ENCODE data around the gene OR9Q1. TPM values are rescaled to one million over a fixed set of nuclear protein-coding genes. Genes with fewer than 3 reads are reported as not detected.

The OR9Q1 gene
- total RNA-seq, 2 donors from 2014 or later = not detected

- H3K9me3 ChIP-seq (ENCODE audit: control insufficient read depth, low read length, poor library complexity, severe bottlenecking) = no peaks in the 10 kb centered on the region
- no peak for DNase-seq
- Mint-ChIP-seq H3K36me3 (ENCODE audit: low read depth) (no peaks in the 10 kb centered on the region), H3K27me3 (peaks cover 10% of the 10 kb centered on the region), H3K4me3 (no peak overlapping the region), H3K27ac (no peak overlapping the region), H3K4me1 (no peaks in the 10 kb centered on the region)
- ATAC-seq = no peak
These were observed 32.2 kb downstream of the OR9Q1 start for GRCh38 chr11:58055806-58056401.

DNA sequence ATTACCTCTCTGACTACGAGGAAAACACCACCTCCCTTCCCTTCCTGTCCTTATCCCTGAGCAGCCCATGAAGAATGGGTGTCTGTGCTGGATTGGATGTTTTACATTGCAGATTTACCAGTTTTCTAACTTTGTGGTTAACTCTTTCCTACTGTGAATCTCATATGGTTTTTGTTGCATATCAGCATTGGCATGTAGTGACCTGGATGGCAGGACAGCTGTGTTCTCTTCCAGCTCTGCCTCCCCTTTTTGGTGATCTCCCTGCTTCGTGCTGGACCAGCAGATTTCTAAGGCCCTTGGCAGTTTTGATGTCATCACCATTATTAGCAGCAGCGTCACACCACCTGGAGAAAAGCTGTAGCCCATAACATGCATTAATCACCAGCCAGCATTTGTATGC, 33.8 kb downstream of the OR9Q1 start:
- no peaks in the 10 kb centered on the region for H3K9me3 ChIP-seq (ENCODE audit: control insufficient read depth, low read length, poor library complexity, severe bottlenecking)
- no peaks in the 10 kb centered on the region for H3K36me3 Mint-ChIP-seq (ENCODE audit: low read depth)
- ATAC-seq (no peak), DNase-seq (no peak)
- no peak overlapping the region for H3K27ac Mint-ChIP-seq
- H3K27me3 Mint-ChIP-seq = peaks cover 15% of the 10 kb centered on the region
- H3K4me1 Mint-ChIP-seq = no peaks in the 10 kb centered on the region
- no peak overlapping the region for H3K4me3 Mint-ChIP-seq

DNA sequence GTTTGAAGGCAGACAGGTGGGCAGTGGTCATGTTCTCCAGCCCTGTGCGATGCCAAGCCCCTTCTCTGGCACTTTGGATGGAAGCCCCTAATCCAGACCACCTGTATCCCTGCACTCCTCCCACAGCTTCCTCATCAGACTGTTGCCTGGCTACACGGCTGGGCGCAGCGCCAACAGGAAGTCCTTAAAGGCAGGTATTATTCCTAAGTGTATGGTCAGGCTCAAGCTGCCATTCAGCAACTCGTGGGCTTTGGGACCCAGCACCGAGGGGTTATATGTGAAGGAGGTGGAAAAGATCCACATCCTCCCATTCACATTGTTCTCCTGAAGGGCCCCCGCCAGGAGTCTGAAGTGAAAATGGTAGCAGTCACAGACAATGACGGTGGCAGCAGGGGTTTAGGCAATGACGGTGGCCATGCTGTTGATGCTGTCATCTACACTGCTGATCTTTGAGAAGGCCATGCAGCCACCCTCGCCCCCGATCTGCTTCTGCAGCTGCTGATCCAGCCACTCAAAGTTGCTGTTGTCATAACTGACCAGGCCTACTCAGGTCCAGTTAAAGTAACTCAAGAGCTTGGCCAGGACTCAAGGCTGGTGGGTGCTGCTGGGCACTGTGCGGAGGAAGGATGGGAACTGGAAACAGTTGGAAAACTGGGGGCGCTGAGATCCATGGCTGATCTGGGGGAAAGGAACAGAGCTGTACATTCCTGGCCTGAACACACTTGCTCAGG, 34.8 kb downstream of the OR9Q1 start:
- DNase-seq = no peak
- no peaks in the 10 kb centered on the region for H3K9me3 ChIP-seq (ENCODE audit: control insufficient read depth, low read length, poor library complexity, severe bottlenecking)
- Mint-ChIP-seq H3K27me3 (peaks cover 15% of the 10 kb centered on the region), H3K4me1 (no peaks in the 10 kb centered on the region), H3K4me3 (no peak overlapping the region), H3K36me3 (ENCODE audit: low read depth) (no peaks in the 10 kb centered on the region), H3K27ac (no peak overlapping the region)
- no peak for ATAC-seq

GRCh38 chr11:58059007-58059350, 35.3 kb downstream of the OR9Q1 start:
- Mint-ChIP-seq H3K36me3 (ENCODE audit: low read depth) (no peaks in the 10 kb centered on the region), H3K27ac (no peak overlapping the region), H3K27me3 (peaks cover 15% of the 10 kb centered on the region), H3K4me3 (no peak overlapping the region), H3K4me1 (no peaks in the 10 kb centered on the region)
- DNase-seq (no peak), ATAC-seq (no peak)
- no peaks in the 10 kb centered on the region for H3K9me3 ChIP-seq (ENCODE audit: control insufficient read depth, low read length, poor library complexity, severe bottlenecking)

- ATAC-seq = no peak
- H3K27ac Mint-ChIP-seq = no peak overlapping the region
These were observed 36.9 kb downstream of the OR9Q1 start for GRCh38 chr11:58060535-58060934.

DNA sequence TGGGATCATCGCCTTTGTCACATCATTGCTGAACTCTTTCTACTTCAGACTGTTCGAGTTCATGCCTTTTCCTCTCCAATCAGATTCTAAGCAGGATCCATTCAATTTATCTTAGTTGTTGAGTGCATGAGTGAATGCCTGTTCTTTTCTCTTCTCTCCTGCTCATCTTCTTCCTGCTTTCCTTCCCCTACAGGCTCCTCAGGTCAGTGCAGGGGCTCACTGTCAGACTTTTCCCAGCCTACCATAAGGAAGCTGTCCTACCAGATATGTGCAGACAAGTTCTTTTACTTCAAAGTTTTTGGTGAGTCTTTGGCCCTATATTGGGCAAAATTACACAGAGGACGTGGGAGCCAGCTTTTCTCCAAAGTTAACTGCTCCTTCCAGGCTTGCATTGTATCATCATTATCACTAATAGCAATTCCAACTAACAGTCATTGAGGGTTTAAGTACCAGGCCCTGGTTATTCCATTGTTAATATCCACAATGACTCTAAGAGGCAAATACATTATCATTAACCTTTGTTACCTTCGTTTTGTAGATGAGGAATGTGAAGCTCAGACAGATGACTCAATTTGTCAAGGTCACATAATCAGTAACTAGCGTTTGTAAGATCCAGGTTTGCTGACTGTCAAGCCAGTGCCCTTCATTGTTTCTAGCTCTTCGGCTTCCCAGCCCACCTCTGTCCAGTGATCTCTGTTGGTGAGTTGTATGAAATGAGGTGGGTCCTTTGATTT, 37.4 kb downstream of the OR9Q1 start:
- Mint-ChIP-seq H3K36me3 (ENCODE audit: low read depth) (no peaks in the 10 kb centered on the region), H3K27me3 (peaks cover 27% of the 10 kb centered on the region), H3K4me1 (no peaks in the 10 kb centered on the region), H3K27ac (no peak overlapping the region), H3K4me3 (no peak overlapping the region)
- DNase-seq (no peak), ATAC-seq (no peak)
- H3K9me3 ChIP-seq (ENCODE audit: control insufficient read depth, low read length, poor library complexity, severe bottlenecking) = no peaks in the 10 kb centered on the region

More at GRCh38 chr11:58060535-58060934, 36.9 kb downstream of the OR9Q1 start:
- H3K9me3 ChIP-seq (ENCODE audit: control insufficient read depth, low read length, poor library complexity, severe bottlenecking) = no peaks in the 10 kb centered on the region
- Mint-ChIP-seq H3K4me3 (no peak overlapping the region), H3K36me3 (ENCODE audit: low read depth) (no peaks in the 10 kb centered on the region), H3K4me1 (no peaks in the 10 kb centered on the region), H3K27me3 (peaks cover 27% of the 10 kb centered on the region)
- DNase-seq = no peak

DNA sequence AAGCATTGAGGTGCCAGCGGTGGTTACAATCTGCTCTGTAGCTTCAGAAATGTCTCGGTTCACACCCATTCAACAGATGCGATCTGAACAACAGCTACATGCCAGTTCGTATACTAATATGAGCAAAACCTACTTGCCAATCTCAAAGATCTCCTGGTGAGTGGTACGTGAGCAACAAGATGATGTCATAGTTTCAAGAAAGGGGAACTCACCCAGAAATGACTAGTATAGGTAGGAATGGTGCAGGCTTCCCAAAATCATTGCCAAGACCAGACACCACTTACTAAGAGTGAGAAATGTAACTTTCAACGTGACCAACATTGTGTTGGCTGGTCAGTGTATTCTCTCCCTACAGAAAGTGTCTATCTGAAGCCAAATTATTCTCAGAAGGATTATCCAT, 38.1 kb downstream of the OR9Q1 start:
- no peak overlapping the region for H3K4me3 Mint-ChIP-seq
- H3K27ac Mint-ChIP-seq = no peak overlapping the region
- H3K36me3 Mint-ChIP-seq (ENCODE audit: low read depth) = no peaks in the 10 kb centered on the region
- H3K4me1 Mint-ChIP-seq = no peaks in the 10 kb centered on the region
- no peak for DNase-seq
- H3K9me3 ChIP-seq (ENCODE audit: control insufficient read depth, low read length, poor library complexity, severe bottlenecking) = no peaks in the 10 kb centered on the region
- H3K27me3 Mint-ChIP-seq = peaks cover 27% of the 10 kb centered on the region
- ATAC-seq = no peak

DNA sequence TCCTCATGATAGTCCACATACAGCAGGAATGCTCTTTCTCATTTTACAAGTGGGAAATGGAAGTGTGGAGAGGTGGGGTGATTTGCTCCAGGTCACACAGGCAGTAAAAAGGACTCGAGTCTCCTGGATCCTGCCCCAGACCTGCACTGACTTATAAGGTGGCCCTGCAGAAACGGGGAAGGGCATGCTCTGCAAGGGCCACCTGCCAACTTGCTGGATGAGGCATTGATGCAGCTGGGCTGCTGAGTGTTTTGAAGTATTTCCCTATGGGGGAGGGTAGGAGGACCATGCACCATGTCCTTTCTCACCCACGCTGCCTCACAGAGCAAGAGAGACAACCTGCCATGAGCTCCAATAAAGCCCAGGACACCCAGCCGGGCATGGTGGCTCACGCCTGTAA, 44.0 kb downstream of the OR9Q1 start:
- H3K9me3 ChIP-seq (ENCODE audit: control insufficient read depth, low read length, poor library complexity, severe bottlenecking) = no peaks in the 10 kb centered on the region
- peaks cover 23% of the 10 kb centered on the region for H3K27me3 Mint-ChIP-seq
- ATAC-seq (no peak), DNase-seq (no peak)
- H3K4me1 Mint-ChIP-seq = no peaks in the 10 kb centered on the region
- H3K36me3 Mint-ChIP-seq (ENCODE audit: low read depth) = no peaks in the 10 kb centered on the region
- H3K4me3 Mint-ChIP-seq = no peak overlapping the region
- H3K27ac Mint-ChIP-seq = no peak overlapping the region

- Mint-ChIP-seq H3K27me3 (peaks cover 23% of the 10 kb centered on the region), H3K4me1 (no peaks in the 10 kb centered on the region), H3K27ac (no peak overlapping the region), H3K36me3 (ENCODE audit: low read depth) (no peaks in the 10 kb centered on the region), H3K4me3 (no peak overlapping the region)
- DNase-seq (no peak), ATAC-seq (no peak)
- H3K9me3 ChIP-seq (ENCODE audit: control insufficient read depth, low read length, poor library complexity, severe bottlenecking) = no peaks in the 10 kb centered on the region
These were observed 45.0 kb downstream of the OR9Q1 start for GRCh38 chr11:58068655-58069054.

- ATAC-seq (no peak), DNase-seq (no peak)
These were observed 46.9 kb downstream of the OR9Q1 start for GRCh38 chr11:58070585-58070984.

GRCh38 chr11:58075781-58076180, 52.1 kb downstream of the OR9Q1 start:
- no peak for ATAC-seq

More at GRCh38 chr11:58070585-58070984, 46.9 kb downstream of the OR9Q1 start:
- Mint-ChIP-seq H3K4me1 (no peaks in the 10 kb centered on the region), H3K36me3 (ENCODE audit: low read depth) (no peaks in the 10 kb centered on the region), H3K27ac (no peak overlapping the region), H3K4me3 (no peak overlapping the region), H3K27me3 (peaks cover 10% of the 10 kb centered on the region)
- H3K9me3 ChIP-seq (ENCODE audit: control insufficient read depth, low read length, poor library complexity, severe bottlenecking) = no peaks in the 10 kb centered on the region

DNA sequence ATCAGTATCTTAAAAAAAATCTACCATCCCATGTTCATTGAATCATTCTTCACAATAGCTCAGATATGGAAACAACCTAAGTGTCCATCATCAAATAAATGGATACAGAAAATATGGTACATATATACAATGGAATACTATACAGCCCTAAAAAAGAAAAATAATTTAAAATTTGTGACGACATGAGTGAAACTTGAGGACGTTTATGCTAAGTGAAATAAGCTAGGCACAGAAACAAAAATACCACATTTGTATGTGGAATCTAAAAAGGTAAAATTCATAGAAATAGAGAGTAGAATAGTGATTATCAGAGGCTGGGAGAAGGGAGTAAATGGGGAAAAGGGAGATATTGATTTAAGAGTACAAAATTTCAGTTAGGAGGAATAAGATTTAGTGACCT, 62.8 kb downstream of the OR9Q1 start:
- no peak overlapping the region for H3K4me3 Mint-ChIP-seq
- DNase-seq = no peak
- H3K9me3 ChIP-seq (ENCODE audit: control insufficient read depth, low read length, poor library complexity, severe bottlenecking) = no peaks in the 10 kb centered on the region
- no peak for ATAC-seq
- no peak overlapping the region for H3K27ac Mint-ChIP-seq
- H3K36me3 Mint-ChIP-seq (ENCODE audit: low read depth) = no peaks in the 10 kb centered on the region
- no peaks in the 10 kb centered on the region for H3K4me1 Mint-ChIP-seq
- H3K27me3 Mint-ChIP-seq = no peaks in the 10 kb centered on the region

More at GRCh38 chr11:58075781-58076180, 52.1 kb downstream of the OR9Q1 start:
- DNase-seq = no peak
- no peaks in the 10 kb centered on the region for H3K9me3 ChIP-seq (ENCODE audit: control insufficient read depth, low read length, poor library complexity, severe bottlenecking)
- Mint-ChIP-seq H3K27me3 (no peaks in the 10 kb centered on the region), H3K36me3 (ENCODE audit: low read depth) (no peaks in the 10 kb centered on the region), H3K4me3 (no peak overlapping the region), H3K27ac (no peak overlapping the region), H3K4me1 (no peaks in the 10 kb centered on the region)

- no peaks in the 10 kb centered on the region for H3K36me3 Mint-ChIP-seq (ENCODE audit: low read depth)
- H3K27ac Mint-ChIP-seq = no peak overlapping the region
- H3K27me3 Mint-ChIP-seq = no peaks in the 10 kb centered on the region
- H3K4me1 Mint-ChIP-seq = no peaks in the 10 kb centered on the region
- ATAC-seq (no peak), DNase-seq (no peak)
- H3K4me3 Mint-ChIP-seq = no peak overlapping the region
- H3K9me3 ChIP-seq (ENCODE audit: control insufficient read depth, low read length, poor library complexity, severe bottlenecking) = no peaks in the 10 kb centered on the region
These were observed 73.8 kb downstream of the OR9Q1 start for GRCh38 chr11:58097437-58097836.

Measured in T-helper 17 cell (primary cell).